ENCODE data around the gene TMEM143. TPM values are rescaled to one million over a fixed set of nuclear protein-coding genes. Genes with fewer than 3 reads are reported as not detected.
A peak's percentile ranks its signal among the peaks of the same experiment; 100 is the strongest.

The TMEM143 gene
- total and polyA plus RNA-seq, 2 of the 8 experiments (the other 6 are each of a cell fraction or from before 2014, with no cell fraction given) = 14.2 to 19.1 TPM

GRCh38 chr19:48353677-48354076 is 10.1 kb downstream of the TMEM143 start:
- ChIA-PET POLR2A (ENCODE audit: partially characterized antibody) (interaction anchor here (0.7 to 1.5 kb wide), 2 partner anchors 10 to 143 kb away, joined by 3 to 10 read pairs; partner anchors contain the start of genes SYNGR4 and TMEM143), CTCF (ENCODE audit: partially characterized antibody) (interaction anchor here (0.7 to 1.5 kb wide), 3 partner anchors 40 to 148 kb away, joined by 3 to 4 read pairs (median 3); no protein-coding TSS in a partner anchor)
- DNase-seq (ENCODE audit: low read depth in 1 of 2, low spot score in 2 of 2) (no peak), FAIRE-seq (no peak)
- no peak overlapping the region for H3K4ac ChIP-seq (replicated peaks; ENCODE audit: insufficient read length, low read depth, low read length)
- no peaks in the 10 kb centered on the region for H3K9me3 ChIP-seq (ENCODE audit: insufficient read depth in 2 of 2, low read depth in 1 of 2, low read length in 1 of 2)
- H3K18ac ChIP-seq (ENCODE audit: extremely low read depth, low read length) = no peak overlapping the region
- H3K4me1 ChIP-seq (replicated peaks in 1 of 4; ENCODE audit: control insufficient read depth in 3 of 4, insufficient read depth in 4 of 4, low read length in 3 of 4) = no peaks in the 10 kb centered on the region
- H2BK12ac ChIP-seq (ENCODE audit: low read depth, low read length) = no peak overlapping the region
- H3K79me1 ChIP-seq (ENCODE audit: low read depth, low read length) = no peaks in the 10 kb centered on the region
- H3K14ac ChIP-seq (ENCODE audit: insufficient read length) = no peak overlapping the region
- no peak overlapping the region for H2BK15ac ChIP-seq (ENCODE audit: low read length)
- no peaks in the 10 kb centered on the region for H3K79me2 ChIP-seq (ENCODE audit: control insufficient read depth in 1 of 2, insufficient read depth in 2 of 2, low read length in 2 of 2)
- no peak overlapping the region for H2AK5ac ChIP-seq (ENCODE audit: low read depth, low read length)
- no peak overlapping the region for H3K4me2 ChIP-seq (ENCODE audit: insufficient read depth in 1 of 2, low read depth in 2 of 2, low read length in 2 of 2)
- no peak overlapping the region for H3K4me3 ChIP-seq (ENCODE audit: extremely low read depth in 1 of 4, insufficient read depth in 2 of 4, low read depth in 3 of 4, low read length in 4 of 4)
- no peak overlapping the region for H4K91ac ChIP-seq (replicated peaks; ENCODE audit: insufficient read length, low read length)
- H4K5ac ChIP-seq (ENCODE audit: insufficient read length, low read depth, low read length) = no peak overlapping the region
- H2AFZ ChIP-seq (ENCODE audit: low read length) = no peak overlapping the region
- 99% methylated on average over 5 of the region's 5 CpGs; no CpG with 5 or more reads in 1 of the 2 experiments for WGBS, 2 experiments (ENCODE audit: extremely low coverage in 1 of 2, insufficient coverage in 1 of 2, insufficient read length in 1 of 2, insufficient replicate concordance in 2 of 2, low coverage in 1 of 2, low lambda C conversion rate in 2 of 2, missing lambda C conversion rate in 1 of 2)
- peak overlapping the region; percentile 43; the same call in 1 of the 2 replicates for H2BK20ac ChIP-seq (ENCODE audit: low read length)
- no peak overlapping the region for H2BK5ac ChIP-seq (ENCODE audit: low read depth, low read length)
- no peak overlapping the region for H2BK120ac ChIP-seq (replicated peaks; ENCODE audit: low read depth, low read length)
- no peaks in the 10 kb centered on the region for H3K23me2 ChIP-seq (ENCODE audit: low read depth, low read length)
- H3K9ac ChIP-seq (replicated peaks in 1 of 4; ENCODE audit: extremely low read depth in 1 of 4, low read depth in 3 of 4, low read length in 3 of 4) = no peak overlapping the region
- H4K8ac ChIP-seq (ENCODE audit: extremely low read depth, insufficient read depth, low read length) = no peak overlapping the region
- H3K27me3 ChIP-seq (replicated peaks in 1 of 4; ENCODE audit: control insufficient read depth in 3 of 4, extremely low read depth in 1 of 4, insufficient read depth in 3 of 4, low read length in 3 of 4) = no peaks in the 10 kb centered on the region
- no peak overlapping the region for H3K23ac ChIP-seq (ENCODE audit: insufficient read length)
- H4K20me1 ChIP-seq (replicated peaks in 1 of 2; ENCODE audit: control insufficient read depth in 1 of 2, insufficient read depth in 2 of 2, low read length in 2 of 2) = no peaks in the 10 kb centered on the region
- H3K27ac ChIP-seq (ENCODE audit: low read depth, low read length) = no peak overlapping the region
- H3K36me3 ChIP-seq (ENCODE audit: control insufficient read depth in 2 of 4, insufficient read depth in 4 of 4, low read length in 3 of 4) = no peaks in the 10 kb centered on the region
- H3K56ac ChIP-seq (replicated peaks; ENCODE audit: insufficient read length, low read depth, low read length) = no peak overlapping the region
- TF ChIP-seq USF2 (IDR thresholded peaks at IDR 0.05; ENCODE audit: low read length) (no peak), SP4 (IDR thresholded peaks at IDR 0.05; ENCODE audit: low read length) (no peak), GABPA (IDR thresholded peaks at IDR 0.05; ENCODE audit: borderline replicate concordance, insufficient read depth, low read length) (no peak), ATF3 (IDR thresholded peaks at IDR 0.05; ENCODE audit: insufficient read depth, low read depth, low read length) (no peak), ZNF274 (IDR thresholded peaks at IDR 0.05; ENCODE audit: borderline replicate concordance, extremely low read depth, low read length) (no peak), CTCF (IDR thresholded peaks at IDR 0.05; ENCODE audit: control extremely low read depth in 1 of 3, insufficient read depth in 1 of 3, low read depth in 1 of 3, low read length in 3 of 3) (no peak), FOSL1 (IDR thresholded peaks at IDR 0.05; ENCODE audit: insufficient read depth, low read depth, low read length) (no peak), GTF2F1 (IDR thresholded peaks at IDR 0.05; ENCODE audit: borderline replicate concordance, low read depth, low read length) (no peak), BCL11A (IDR thresholded peaks at IDR 0.05; ENCODE audit: low read depth in 2 of 2, low read length in 2 of 2) (no peak), POLR2A (IDR thresholded peaks at IDR 0.05; ENCODE audit: control extremely low read depth in 1 of 2, low read depth in 2 of 2, low read length in 2 of 2) (no peak)
